GM12878 (cell line): Measurements from ENCODE around the gene IKZF1. TPM values are rescaled to one million over a fixed set of nuclear protein-coding genes. Genes with fewer than 3 reads are reported as not detected.

Experiments
- ATAC-seq: fragments of 200-7000 bp; cut with Tn5 transposase; 3 replicates; pipeline ENCODE4 v1.9.1; 2020; ENCODE audit warnings: mild to moderate bottlenecking, moderate library complexity
- BruUV-seq: library from RNA; stranded (reverse); fragments of 400-500 nt; replicated peaks from 2 replicates; lab custom pipeline; 2021; lab: Mats Ljungman, UMichigan
- CTCF ChIA-PET: fragments of 300-600 bp; sonication (Branson Sonifier 250); formaldehyde crosslinking; extraction: SDS; loops from one replicate; lab custom pipeline; 2021; ENCODE audit warnings: inconsistent platforms; lab: Yijun Ruan, JAX
- POLR2A ChIA-PET: fragments of 350-600 bp; formaldehyde crosslinking; extraction: SDS; loops from one replicate; lab custom pipeline; 2021; ENCODE audit warnings: inconsistent platforms; lab: Charles Lee
- RAD21 ChIA-PET: fragments of 300-600 bp; sonication (Branson Sonifier 250); formaldehyde crosslinking; loops from one replicate; lab custom pipeline; 2023; ENCODE audit warnings: antibody characterized with exemption; ENCODE audit not compliant: unreplicated experiment; lab: Charles Lee
- SMC1A ChIA-PET: fragments of 300-600 bp; sonication (Branson Sonifier 250); formaldehyde crosslinking; loops from one replicate; lab custom pipeline; 2023; ENCODE audit not compliant: unreplicated experiment, uncharacterized antibody; lab: Charles Lee
- DNase-seq: peaks from one replicate; pipeline ENCODE4 v3.0.0-alpha.2; 2011; ENCODE audit warnings: low read depth, low spot score
- FAIRE-seq: peaks from 3 replicates; lab custom pipeline; 2011; peaks lifted over from hg19 to GRCh38; lab: Jason Lieb, UNC
- H2AFZ ChIP-seq: 2 replicates; pipeline ENCODE4 v1.6.0; 2011; ENCODE audit warnings: low read depth, low read length, control low read depth; ENCODE audit not compliant: control insufficient read depth
- H3K27ac ChIP-seq: 2 replicates; pipeline ENCODE4 v1.5.1; 2011; ENCODE audit warnings: control low read depth; ENCODE audit not compliant: control insufficient read depth, insufficient read depth
- H3K27me3 ChIP-seq, 2 experiments: replicated peaks in 1 of 2; 2 replicates each; pipeline versions ENCODE4 v1.6.0 to v1.6.1; 2011; ENCODE audit warnings: low read length in 1 of 2; ENCODE audit not compliant: control insufficient read depth in 2 of 2, insufficient read depth in 2 of 2
- H3K36me3 ChIP-seq, 2 experiments: 2 replicates each; pipeline ENCODE4 v1.5.1; 2011; ENCODE audit warnings: low read length in 1 of 2; ENCODE audit not compliant: control insufficient read depth in 2 of 2, insufficient read depth in 2 of 2
- H3K4me1 ChIP-seq: 2 replicates; pipeline ENCODE4 v1.6.1; 2011; ENCODE audit warnings: mild to moderate bottlenecking, low read length, moderate library complexity, mixed read lengths; ENCODE audit not compliant: control insufficient read depth, insufficient read depth
- H3K4me2 ChIP-seq: 2 replicates; pipeline ENCODE4 v1.6.0; 2011; ENCODE audit warnings: control low read depth; ENCODE audit not compliant: control insufficient read depth, insufficient read depth
- H3K4me3 ChIP-seq: fragments of 200-600 bp; sonication (generic); 2 replicates; pipeline ENCODE4 v1.5.1; 2016
- H3K79me2 ChIP-seq: 2 replicates; pipeline ENCODE4 v1.6.0; 2011; ENCODE audit warnings: low read length; ENCODE audit not compliant: control insufficient read depth, insufficient read depth
- H3K9ac ChIP-seq: 2 replicates; pipeline ENCODE4 v1.8.0; 2011; ENCODE audit warnings: low read length, control low read depth, mixed read lengths; ENCODE audit not compliant: control insufficient read depth, insufficient read depth
- H3K9me3 ChIP-seq: replicated peaks from 3 replicates; pipeline ENCODE4 v1.5.1; 2011; ENCODE audit warnings: mild to moderate bottlenecking, low read length; ENCODE audit not compliant: control insufficient read depth, insufficient read depth
- H4K20me1 ChIP-seq: 2 replicates; pipeline ENCODE4 v1.6.0; 2011; ENCODE audit not compliant: control insufficient read depth, insufficient read depth
- BRCA1 ChIP-seq: IDR thresholded peaks from 2 replicates; pipeline ENCODE4 v1.6.1; 2011; ENCODE audit warnings: low read depth, low read length, improper control_type of control experiment
- CHD2 ChIP-seq: IDR thresholded peaks from 2 replicates; pipeline ENCODE4 v1.6.1; 2011; ENCODE audit warnings: low read depth, low read length, improper control_type of control experiment, borderline replicate concordance
- CHD4 ChIP-seq: fragments of 200-600 bp; sonication (generic); IDR thresholded peaks from 2 replicates; pipeline ENCODE4 v1.6.1; 2016; ENCODE audit warnings: mild to moderate bottlenecking
- E2F4 ChIP-seq: IDR thresholded peaks from 2 replicates; pipeline ENCODE4 v1.6.1; 2012; ENCODE audit warnings: low read depth, low read length, improper control_type of control experiment
- E2F8 ChIP-seq: fragments of 450-650 bp; IDR thresholded peaks from 2 replicates; pipeline ENCODE4 v1.6.1; 2018; ENCODE audit warnings: mild to moderate bottlenecking, low read depth, moderate library complexity; ENCODE audit not compliant: partially characterized antibody
- ESRRA ChIP-seq: IDR thresholded peaks from 2 replicates; pipeline ENCODE4 v1.6.1; 2012; ENCODE audit warnings: mild to moderate bottlenecking, low read length, improper control_type of control experiment
- ETV6 ChIP-seq, 2 experiments: fragments of 450-650 bp in 1 of 2; IDR thresholded peaks in 1 of 2; conservative IDR thresholded peaks in 1 of 2; 2 replicates each; pipeline ENCODE4 v1.6.1; 2014; ENCODE audit warnings: antibody characterized with exemption in 1 of 2, borderline replicate concordance in 1 of 2, low read depth in 1 of 2, mild to moderate bottlenecking in 1 of 2, moderate library complexity in 1 of 2
- IKZF1 ChIP-seq: fragments of 450-650 bp; conservative IDR thresholded peaks from 2 replicates; pipeline ENCODE4 v1.6.1; 2017; ENCODE audit warnings: antibody characterized with exemption, mild to moderate bottlenecking
- IKZF2 ChIP-seq, 2 experiments: fragments of 450-650 bp; IDR thresholded peaks; 2 replicates each; pipeline ENCODE4 v1.6.1; 2017; ENCODE audit warnings: mild to moderate bottlenecking in 2 of 2, moderate library complexity in 2 of 2
- IRF4 ChIP-seq: IDR thresholded peaks from 2 replicates; pipeline ENCODE4 v1.6.1; 2011; ENCODE audit warnings: low read depth, low read length
- MEF2A ChIP-seq: IDR thresholded peaks from 2 replicates; pipeline ENCODE4 v1.6.1; 2011; ENCODE audit warnings: low read depth, mild to moderate bottlenecking, low read length, moderate library complexity; ENCODE audit not compliant: insufficient read depth
- NFYB ChIP-seq: IDR thresholded peaks from 2 replicates; pipeline ENCODE4 v1.6.1; 2011; ENCODE audit warnings: low read depth, mild to moderate bottlenecking, low read length, improper control_type of control experiment, moderate library complexity; ENCODE audit not compliant: insufficient read depth
- NR2C2 ChIP-seq: IDR thresholded peaks from 2 replicates; pipeline ENCODE4 v1.6.1; 2011; ENCODE audit warnings: borderline replicate concordance, low read depth; ENCODE audit not compliant: control insufficient read depth, insufficient read length
- NR2F1 ChIP-seq: fragments of 450-650 bp; conservative IDR thresholded peaks from 2 replicates; pipeline ENCODE4 v1.6.1; 2017; ENCODE audit warnings: mild to moderate bottlenecking
- PML ChIP-seq: IDR thresholded peaks from 2 replicates; pipeline ENCODE4 v1.6.1; 2012; ENCODE audit warnings: low read length, inconsistent platforms
- RFX5 ChIP-seq: IDR thresholded peaks from 2 replicates; pipeline ENCODE4 v1.6.1; 2011; ENCODE audit warnings: low read depth, low read length, improper control_type of control experiment
- SIN3A ChIP-seq: IDR thresholded peaks from 2 replicates; pipeline ENCODE4 v1.6.1; 2012; ENCODE audit warnings: low read depth, low read length, improper control_type of control experiment
- ZNF274 ChIP-seq: IDR thresholded peaks from one replicate; pipeline ENCODE4 v1.8.0; 2011; ENCODE audit not compliant: insufficient read length, insufficient read depth
- WGBS: methylation state at CpG from one replicate; pipeline ENCODE4 v1.1.6; 2016; ENCODE audit warnings: low lambda C conversion rate; ENCODE audit not compliant: insufficient replicate concordance, insufficient coverage; ENCODE audit errors: missing lambda C conversion rate; 5-methylcytosine and 5-hydroxymethylcytosine counted together
- in situ Hi-C: fragments of 300-500 bp; cut with MboI; formaldehyde crosslinking; loops from 9 replicates; pipeline ENCODE4 v1.14.3; 2018; ENCODE audit warnings: mixed read lengths
- intact Hi-C: fragments of 100-400 bp; cut with micrococcal nuclease; formaldehyde crosslinking; loops from one replicate; pipeline ENCODE4 v1.14.2; 2022; ENCODE audit not compliant: unreplicated experiment
- polyA plus RNA-seq, 11 experiments: library from polyadenylated mRNA; depleted of rRNA in 4 of 11; unstranded in 6 of 11; stranded (reverse) in 5 of 11; fragments of >200 nt; fragmentation: Nextera tagmentation in 4 of 11; fragmentation: Illumina TruSeq in 1 of 11; extraction: Ambion mirVana in 4 of 11; extraction: Trizol in 1 of 11; gene quantifications; 1 replicate in 1 of 11; 2 replicates in 10 of 11; pipeline versions ENCODE4 v1.2.1 to v1.2.3, GENCODE V29; 2011 to 2016; ENCODE audit warnings: inconsistent platforms in 2 of 11, missing spikeins in 2 of 11, low read depth in 1 of 11
- total RNA-seq, 4 experiments: library from RNA; depleted of rRNA in 3 of 4; stranded (reverse); fragments of >200 nt in 3 of 4; fragmentation: Illumina TruSeq in 1 of 4; extraction: Trizol in 1 of 4; gene quantifications; 2 replicates each; pipeline versions ENCODE4 v1.2.1 to v1.2.3, GENCODE V29; 2013 to 2021

The IKZF1 gene
- total and polyA plus RNA-seq, 10 of the 15 experiments (the other 5 are each of a cell fraction or from before 2014, with no cell fraction given), result 27.2 to 125 (median 71.6) TPM

GRCh38 chr7:50405221-50405620 is 100.7 kb downstream of the IKZF1 start:
- no peaks in the 10 kb centered on the region for H4K20me1 ChIP-seq
- 0 out of 2 replicates have a peak overlapping the region, but pooled peaks have one; percentile 31 for H3K27ac ChIP-seq
- DNase-seq (no peak), FAIRE-seq (no peak), ATAC-seq (peak; percentile 30)
- H3K9me3 ChIP-seq, result no peaks in the 10 kb centered on the region; the same call in 2 of the 3 replicates
- H3K36me3 ChIP-seq, result peaks cover 9 to 11% of the 10 kb centered on the region in 2 experiments; a peak in 3 of 4 replicates
- no TSS peak for BruUV-seq
- H3K9ac ChIP-seq, result no peak overlapping the region
- 10% methylated on average over 7 of the region's 7 CpGs for whole genome bisulfite sequencing
- POLR2A ChIA-PET, result no interaction called here
- no peak overlapping the region for H3K4me3 ChIP-seq
- H3K4me1 ChIP-seq, result peaks cover 53% of the 10 kb centered on the region
- H3K79me2 ChIP-seq, result no peaks in the 10 kb centered on the region
- in situ Hi-C loops (no loop called here), intact Hi-C loops (no loop called here)
- no peak overlapping the region; the same call in 1 of the 2 replicates for H2AFZ ChIP-seq
- H3K27me3 ChIP-seq, result no peaks in the 10 kb centered on the region
- H3K4me2 ChIP-seq, result peak overlapping the region; percentile 60
- SMC1A ChIA-PET, result interaction anchor here (1.0 to 5.1 kb wide), 2 partner anchors 12 to 261 kb away, joined by 3 to 28 read pairs; no protein-coding TSS in a partner anchor
- RAD21 ChIA-PET, result interaction anchor here (1.0 kb wide), 1 partner anchor 8 kb away, joined by 3 read pairs; no protein-coding TSS in a partner anchor
- CTCF ChIA-PET, result interaction anchor here (3.6 kb wide), 1 partner anchor 12 kb away, joined by 21 read pairs; no protein-coding TSS in a partner anchor
- no peak for TF ChIP-seq ETV6 (conservative IDR thresholded peaks at IDR 0.05 in 1 of 2, IDR thresholded peaks at IDR 0.05 in 1 of 2; ENCODE audit: borderline replicate concordance in 1 of 2, low read depth in 1 of 2)
- no peak for TF ChIP-seq NFYB
- TF ChIP-seq E2F4, result no peak
- no peak for TF ChIP-seq CHD4
- no peak for TF ChIP-seq NR2F1
- TF ChIP-seq ZNF274, result no peak
- no peak for TF ChIP-seq IRF4
- peak in 1 of 2 experiments; percentile 24; a peak in 1 of 4 replicates for TF ChIP-seq IKZF2 (IDR thresholded peaks at IDR 0.05)
- TF ChIP-seq E2F8, result no peak
- no peak for TF ChIP-seq RFX5
- no peak for TF ChIP-seq CHD2
- TF ChIP-seq NR2C2, result no peak
- TF ChIP-seq SIN3A, result no peak
- no peak for TF ChIP-seq ESRRA
- TF ChIP-seq IKZF1, result 0 out of 2 replicates have a peak, but pooled peaks have one; percentile 21
- TF ChIP-seq PML, result 0 out of 2 replicates have a peak, but pooled peaks have one; percentile 13
- no peak for TF ChIP-seq BRCA1
- TF ChIP-seq MEF2A, result peak; percentile 28; the same call in 1 of the 2 replicates
